GM12891 (cell line): ENCODE measurements around the gene COMT.

Experiments
- PAX5 ChIP-seq: IDR thresholded peaks from 2 replicates; pipeline ENCODE4 v1.6.1; 2011; ENCODE audit warnings: low read length, moderate library complexity, mild to moderate bottlenecking; ENCODE audit not compliant: insufficient read depth, severe bottlenecking
- POLR2A ChIP-seq: IDR thresholded peaks from 2 replicates; pipeline ENCODE4 v1.6.1; 2011; ENCODE audit warnings: low read depth, low read length, control low read depth
- POLR2AphosphoS5 ChIP-seq: IDR thresholded peaks from 2 replicates; pipeline ENCODE4 v1.6.1; 2011; ENCODE audit warnings: low read depth, low read length, control low read depth
- POU2F2 ChIP-seq: IDR thresholded peaks from 2 replicates; pipeline ENCODE4 v1.6.1; 2011; ENCODE audit warnings: low read depth, mild to moderate bottlenecking, control low read depth, low read length, moderate library complexity
- SPI1 ChIP-seq: IDR thresholded peaks from 2 replicates; pipeline ENCODE4 v1.6.1; 2011; ENCODE audit warnings: low read depth, low read length, control low read depth
- TAF1 ChIP-seq: IDR thresholded peaks from 2 replicates; pipeline ENCODE4 v1.6.1; 2011; ENCODE audit warnings: low read depth, low read length, control low read depth

DNA sequence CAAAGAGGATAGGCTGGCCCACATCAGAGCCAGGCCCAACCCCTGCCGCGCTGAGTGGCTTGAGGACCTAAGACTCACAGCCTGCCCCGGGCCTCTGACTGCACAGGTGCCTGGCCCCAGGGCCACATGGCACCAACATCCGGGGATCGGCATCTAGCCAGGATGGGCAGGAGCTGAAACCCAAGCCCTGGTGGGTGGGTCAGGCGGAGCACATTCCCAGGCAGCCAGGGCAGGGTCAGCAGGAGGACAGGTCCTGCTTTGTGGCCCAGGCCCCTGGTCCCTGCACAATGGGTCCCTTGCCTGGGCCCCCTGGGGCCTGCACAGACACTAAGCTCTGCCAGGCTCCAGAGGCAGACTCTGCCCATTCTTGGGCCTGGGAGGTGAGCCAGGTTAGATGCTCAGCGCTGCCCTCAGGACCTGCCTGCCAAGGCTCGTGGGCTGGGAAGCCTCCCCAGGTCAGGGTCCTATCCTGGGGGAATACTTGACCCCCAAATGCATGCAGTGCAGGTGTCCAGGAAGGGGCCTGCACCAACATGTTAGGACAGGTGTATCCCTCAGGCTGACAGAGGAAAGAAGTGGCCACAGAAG lies 41.5 kb downstream of the COMT start:
- TF ChIP-seq TAF1 (no peak), POLR2A (no peak), SPI1 (no peak), POLR2AphosphoS5 (no peak), POU2F2 (no peak), PAX5 (no peak)
